Measurements from ENCODE around the gene POLR3G.

Gene POLR3G, protein sequence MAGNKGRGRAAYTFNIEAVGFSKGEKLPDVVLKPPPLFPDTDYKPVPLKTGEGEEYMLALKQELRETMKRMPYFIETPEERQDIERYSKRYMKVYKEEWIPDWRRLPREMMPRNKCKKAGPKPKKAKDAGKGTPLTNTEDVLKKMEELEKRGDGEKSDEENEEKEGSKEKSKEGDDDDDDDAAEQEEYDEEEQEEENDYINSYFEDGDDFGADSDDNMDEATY

DNA sequence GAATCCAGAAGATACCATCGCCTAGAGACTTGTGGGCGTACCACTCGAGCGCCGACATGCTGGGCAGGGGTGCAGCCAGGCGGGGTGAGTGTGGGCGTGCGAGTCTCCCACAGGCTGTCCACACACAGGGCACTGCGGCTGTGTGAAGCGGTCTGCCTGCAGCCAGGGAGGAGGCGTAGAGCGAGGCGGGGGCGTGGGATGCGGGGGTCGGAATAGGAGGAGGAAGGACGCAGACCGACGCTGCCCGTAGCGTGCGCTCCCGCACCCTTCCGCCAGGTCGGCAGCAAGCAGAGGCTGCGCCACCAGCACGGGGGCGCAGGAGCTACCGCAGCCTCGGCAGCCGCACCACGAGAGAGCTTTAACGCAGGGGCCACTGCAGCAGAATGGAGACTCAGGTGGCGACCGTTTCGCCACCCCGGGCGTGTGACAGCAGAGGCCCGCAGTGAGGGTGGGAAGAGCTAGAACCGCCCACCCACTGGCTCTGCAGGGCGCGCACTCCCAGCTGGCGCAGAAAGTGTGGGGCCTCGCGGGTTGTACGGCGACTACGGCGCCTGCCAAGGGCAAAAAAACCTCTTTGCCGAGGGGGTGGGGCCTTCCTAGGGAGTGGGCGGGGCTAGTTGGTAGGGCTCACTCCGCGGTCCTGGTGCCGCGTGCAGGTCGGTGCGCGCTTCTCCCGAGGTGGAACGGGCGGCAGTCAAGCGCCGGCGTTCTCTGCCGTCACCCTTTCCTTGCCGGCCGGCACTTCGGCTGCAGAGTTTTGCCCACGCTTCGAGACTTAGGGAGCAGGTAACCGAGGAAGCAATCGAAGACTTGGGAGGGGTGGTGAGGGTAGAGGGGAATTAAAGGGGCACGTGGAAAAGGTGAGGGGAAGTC, at the start of gene POLR3G, which contains the start of gene MBLAC2:
Gene POLR3G (plus strand): TSS at position 630 of the 873 bp plus-strand sequence. CDS start 10,704 bp downstream, outside the sequence.
Gene MBLAC2 (minus strand): TSS at position 537 of the 873 bp plus-strand sequence. CDS start 479 bp downstream, at position 58.
- DNase-seq, result peak; percentile 96

DNA sequence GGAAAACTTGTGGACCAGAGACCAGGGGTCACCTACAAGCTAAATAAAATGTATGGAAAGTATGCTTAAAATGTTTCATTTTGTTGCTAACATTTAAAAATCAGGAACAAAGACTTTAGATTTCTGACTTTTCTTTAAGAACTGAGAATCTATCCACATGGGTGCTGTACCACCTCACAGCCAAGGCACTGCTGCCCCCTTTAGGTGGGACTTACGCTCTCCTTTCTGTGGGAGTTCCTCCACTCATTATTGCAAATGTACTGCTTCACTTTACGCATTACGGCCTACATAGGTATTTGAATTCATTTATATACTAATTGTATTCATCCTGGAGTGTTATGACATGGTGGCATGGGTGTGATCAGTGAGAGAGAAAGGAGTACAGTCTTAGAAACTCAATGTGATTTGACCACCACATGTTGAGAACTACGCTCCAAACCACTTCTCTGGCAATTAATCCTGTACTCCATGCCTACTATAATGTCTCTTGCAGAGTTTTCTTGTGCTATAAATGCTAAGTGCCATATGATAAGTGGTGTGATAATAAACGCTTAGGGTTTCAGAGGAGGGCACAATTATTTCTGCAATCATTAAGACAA, 40.4 kb upstream of the POLR3G start:
- DNase-seq, result peak; percentile 33

DNA sequence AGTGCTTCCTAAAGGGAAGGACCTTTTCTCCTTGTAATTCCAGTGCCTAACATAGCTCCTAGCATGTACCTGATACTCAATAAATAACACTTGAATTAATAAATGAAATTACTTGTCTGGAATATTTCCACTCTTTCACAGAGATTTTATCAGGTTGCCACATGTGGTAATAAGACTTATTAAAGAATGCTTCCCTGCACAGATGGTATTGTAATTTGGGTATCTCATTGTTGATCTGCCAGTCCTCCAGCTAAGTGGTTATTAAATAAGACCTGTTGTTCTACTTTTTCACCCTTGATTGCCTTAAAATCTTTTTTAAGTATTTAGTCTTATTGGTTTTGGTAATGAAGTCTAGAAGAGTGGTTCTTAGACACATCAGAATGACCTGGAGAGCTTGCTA, 37.0 kb upstream of the POLR3G start:
- DNase-seq, result no peak

DNA sequence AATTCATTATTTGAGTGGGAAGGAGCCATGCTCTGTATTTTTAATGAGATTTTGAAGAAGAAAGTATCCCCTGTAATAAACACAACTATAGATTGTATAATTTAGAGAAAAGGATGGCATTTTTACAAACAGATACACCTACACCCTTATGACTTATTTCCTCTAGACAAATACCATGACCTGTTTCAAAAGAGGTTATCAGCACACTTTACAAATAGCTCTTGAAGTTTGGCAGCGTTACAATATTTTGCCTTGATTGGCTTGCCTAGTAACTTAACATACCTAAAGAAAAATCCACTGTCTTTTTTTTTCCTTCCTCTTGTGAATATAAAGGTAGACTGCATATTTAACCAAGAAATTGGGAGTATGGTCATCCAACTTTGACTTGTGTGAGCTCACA, 36.6 kb upstream of the POLR3G start:
- no peak for DNase-seq

DNA sequence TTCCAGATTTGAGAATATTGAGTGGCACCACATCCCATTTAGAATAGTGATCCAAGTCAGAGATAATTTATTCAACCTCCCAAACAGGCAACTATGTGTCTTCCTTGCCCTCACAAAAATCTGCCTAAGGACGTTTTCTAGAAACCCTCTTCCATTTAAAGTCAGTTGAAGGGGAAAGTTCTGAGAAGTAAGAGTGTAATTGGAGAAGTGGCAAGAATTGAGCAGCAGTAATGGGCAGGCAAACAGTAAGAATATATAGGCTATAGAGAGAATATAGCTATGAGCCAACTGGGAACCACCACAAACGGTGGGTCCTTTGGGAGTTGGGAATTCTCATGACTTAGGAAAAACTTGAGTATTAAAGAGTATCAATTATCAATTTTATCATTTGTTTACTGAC, 34.0 kb upstream of the POLR3G start:
- DNase-seq, result no peak

DNA sequence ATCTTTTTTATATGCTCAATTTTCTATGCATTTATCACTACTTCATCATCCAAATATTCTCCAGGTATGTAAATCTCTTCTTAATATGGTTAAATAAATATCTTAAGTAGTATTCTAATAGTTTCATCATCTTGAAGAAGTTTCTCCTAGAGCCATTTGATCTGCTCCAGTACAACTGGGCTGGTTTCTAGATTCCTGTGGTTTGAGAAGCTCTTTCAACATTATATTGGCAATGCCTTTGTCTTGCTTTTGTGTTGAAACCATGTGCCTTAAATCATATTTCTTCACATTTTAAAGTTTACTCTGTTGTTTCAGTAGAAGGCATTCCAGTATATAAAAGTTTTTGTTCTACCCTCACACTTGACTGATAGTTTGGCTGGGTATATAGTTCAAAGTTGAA, 27.7 kb upstream of the POLR3G start:
- DNase-seq, result no peak

DNA sequence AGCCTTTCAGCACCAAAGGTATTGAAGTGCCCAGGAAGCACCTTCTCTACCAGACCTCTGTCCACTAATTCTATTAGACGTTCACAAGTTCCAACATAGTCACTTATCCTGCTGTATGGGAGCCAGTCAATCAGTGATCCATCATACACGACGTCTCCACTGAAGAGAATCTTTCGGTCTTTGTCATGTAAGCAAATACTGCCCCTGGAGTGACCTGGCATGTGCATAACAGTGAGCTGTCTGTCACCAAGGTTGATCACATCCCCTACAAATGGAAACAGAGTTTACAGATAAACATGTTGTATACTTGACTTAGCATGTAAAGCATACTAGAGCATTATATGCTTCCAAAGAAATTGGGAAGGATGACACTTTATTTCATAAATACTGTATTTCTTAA, 13.4 kb upstream of the POLR3G start:
- no peak for DNase-seq

DNA sequence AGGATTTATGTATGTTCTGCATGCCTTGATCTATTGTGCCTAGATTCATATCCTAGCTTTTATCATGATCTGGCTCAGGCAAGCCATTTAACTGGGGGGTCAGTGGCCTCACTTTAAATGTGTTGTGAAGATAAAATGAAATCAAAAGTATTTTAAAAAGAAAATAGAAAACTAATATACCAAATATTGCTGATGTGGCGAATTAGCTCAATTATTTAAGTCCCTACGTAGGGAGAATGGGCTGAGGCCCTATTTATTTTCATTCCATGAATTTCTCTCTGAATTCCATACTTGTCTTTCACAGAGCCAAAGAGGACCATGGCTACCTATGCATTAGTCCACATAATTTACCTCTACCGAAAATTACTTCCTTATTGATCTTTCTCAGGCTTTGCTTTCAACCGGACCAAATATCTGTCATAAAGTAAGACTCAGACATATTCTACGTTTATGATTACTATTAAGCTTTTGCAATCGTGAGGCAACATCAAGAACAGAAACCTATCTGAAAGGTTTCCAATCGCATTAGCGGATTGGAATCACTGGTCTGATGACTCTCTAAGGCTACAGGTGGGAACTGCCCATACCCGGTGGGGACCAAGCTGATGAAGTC, 1.8 kb upstream of the POLR3G start:
- DNase-seq, result no peak

DNA sequence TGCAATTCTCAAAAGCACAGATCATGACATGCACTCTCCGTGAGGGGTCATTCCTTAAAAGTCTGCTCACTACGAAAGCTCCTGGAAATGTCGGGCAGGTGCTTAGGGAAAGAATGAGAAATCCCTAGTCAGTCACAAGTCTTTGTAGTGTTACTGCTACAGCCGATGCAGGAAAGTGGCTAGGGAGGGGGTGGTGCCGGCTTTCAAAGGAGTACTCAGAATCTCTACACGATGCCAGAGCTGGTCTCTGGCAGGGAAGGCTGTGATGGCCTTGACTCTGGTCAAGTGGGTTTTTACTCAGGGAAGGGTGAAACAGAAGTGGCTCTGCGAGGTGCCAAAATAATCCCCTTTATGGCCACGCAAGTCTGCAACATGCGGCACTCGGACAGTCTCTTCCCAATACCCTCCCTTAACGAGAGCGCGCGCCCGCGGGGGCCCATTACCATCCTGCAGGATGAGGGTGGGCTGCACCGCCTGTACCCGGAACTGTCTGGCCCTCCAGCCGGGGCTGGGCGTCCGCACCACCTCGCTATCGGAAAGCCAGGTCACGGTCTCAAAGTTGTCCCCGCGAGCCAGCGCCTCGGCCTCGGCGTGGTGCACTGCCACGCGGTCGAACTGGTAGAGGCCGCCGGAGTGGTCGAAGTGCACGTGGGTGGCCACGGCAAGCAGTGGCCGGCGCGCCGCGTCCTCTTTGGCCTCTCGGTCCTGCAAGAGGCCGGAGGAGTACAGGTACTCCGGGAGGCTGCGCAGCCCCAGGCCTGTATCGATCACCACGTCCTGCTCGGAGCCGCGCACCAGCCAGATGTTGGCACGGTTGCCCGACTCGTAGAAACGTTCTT, 1.0 kb upstream of the POLR3G start:
- peak; percentile 10 for DNase-seq

DNA sequence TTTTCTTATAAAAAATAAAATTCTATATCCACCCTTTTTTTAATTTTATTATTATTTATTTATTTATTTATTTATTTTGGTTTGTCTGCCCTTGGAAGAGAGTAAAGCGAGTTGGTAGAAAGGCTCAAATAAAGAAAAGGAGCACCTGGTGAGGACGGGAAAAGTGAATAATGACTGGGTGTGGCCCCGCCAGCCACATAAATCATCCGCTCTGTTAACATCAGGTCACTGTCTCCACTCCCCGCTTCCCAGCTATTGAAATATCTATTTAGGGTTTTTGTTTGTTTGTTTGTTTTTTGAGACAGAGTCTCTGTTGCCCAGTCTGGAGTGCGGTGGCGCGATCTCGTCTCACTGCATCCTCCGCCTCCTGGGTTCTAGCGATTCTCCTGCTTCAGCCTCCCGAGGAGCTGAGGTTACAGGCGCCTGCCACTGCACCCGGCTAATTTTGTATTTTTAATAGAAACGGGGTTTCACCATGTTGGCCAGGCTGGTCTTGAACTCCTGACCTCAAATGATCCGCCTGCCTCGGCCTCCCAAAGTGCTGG, 844 bp downstream of the POLR3G start:
- DNase-seq, result no peak

DNA sequence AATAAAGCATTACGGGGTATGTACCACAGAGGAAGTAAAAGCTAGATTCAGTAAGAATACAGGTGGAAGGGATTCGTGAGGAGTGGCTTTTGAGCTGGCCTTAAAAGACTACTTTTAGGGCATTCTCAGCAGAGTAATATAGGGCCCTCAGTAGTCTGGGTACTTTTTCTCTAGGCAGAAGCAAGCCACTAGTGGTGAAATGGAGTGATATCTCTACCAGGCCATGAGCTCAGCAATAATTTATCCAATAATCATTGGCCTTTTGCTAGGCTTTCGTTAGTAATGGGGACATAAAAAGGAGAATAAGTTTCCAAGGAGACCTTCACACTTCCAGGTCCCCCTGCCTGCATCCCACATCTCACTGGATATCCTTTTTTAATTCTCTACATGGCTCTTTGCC, 1.7 kb downstream of the POLR3G start:
- DNase-seq, result no peak

DNA sequence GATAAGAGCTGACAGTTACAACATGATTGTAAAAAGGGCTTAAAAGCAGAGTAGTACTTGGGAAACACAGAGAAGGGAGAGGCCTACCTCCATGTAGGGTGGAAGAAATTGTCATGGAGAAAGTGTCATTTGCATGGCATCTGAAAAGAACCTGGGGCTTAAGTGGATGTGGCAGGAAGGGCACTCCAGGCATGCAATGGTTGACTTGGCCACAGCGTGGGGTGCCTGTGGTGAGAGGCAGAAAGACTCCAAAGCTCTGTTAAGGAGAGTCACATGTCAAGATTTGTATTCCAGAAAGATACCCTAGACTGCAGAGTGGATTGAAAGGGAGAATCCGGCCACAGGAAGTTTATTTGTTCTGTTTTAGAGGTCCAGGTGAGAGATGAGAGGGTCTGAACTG, 2.4 kb downstream of the POLR3G start:
- DNase-seq, result no peak

DNA sequence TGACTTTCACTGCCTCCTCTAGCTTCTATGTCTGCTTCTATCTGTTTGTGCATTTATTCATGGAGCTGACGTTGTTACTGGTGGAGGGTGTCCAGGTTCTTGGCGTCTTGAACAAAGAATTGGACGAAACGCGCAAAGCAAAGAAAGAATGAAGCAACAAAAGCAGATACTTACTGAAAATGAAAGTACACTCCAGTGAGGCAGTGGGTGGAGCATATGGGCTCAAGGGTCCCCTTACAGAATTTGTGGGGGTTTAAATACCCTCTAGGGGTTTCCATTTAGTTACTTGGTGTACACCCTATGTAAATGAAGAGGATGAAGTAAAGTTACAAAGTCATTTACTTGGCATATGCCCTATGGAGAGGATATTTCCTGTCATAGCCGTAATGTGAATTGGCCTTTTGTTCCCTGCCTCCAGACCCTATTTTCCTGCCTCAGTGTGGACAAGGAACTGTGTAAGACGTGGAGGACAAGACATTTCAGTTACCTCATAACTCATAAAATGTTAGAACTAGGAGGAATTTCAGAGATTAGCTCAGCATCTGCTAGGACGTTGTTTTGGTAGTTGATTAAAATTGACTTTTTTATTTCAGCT, 3.1 kb downstream of the POLR3G start:
- DNase-seq, result no peak

DNA sequence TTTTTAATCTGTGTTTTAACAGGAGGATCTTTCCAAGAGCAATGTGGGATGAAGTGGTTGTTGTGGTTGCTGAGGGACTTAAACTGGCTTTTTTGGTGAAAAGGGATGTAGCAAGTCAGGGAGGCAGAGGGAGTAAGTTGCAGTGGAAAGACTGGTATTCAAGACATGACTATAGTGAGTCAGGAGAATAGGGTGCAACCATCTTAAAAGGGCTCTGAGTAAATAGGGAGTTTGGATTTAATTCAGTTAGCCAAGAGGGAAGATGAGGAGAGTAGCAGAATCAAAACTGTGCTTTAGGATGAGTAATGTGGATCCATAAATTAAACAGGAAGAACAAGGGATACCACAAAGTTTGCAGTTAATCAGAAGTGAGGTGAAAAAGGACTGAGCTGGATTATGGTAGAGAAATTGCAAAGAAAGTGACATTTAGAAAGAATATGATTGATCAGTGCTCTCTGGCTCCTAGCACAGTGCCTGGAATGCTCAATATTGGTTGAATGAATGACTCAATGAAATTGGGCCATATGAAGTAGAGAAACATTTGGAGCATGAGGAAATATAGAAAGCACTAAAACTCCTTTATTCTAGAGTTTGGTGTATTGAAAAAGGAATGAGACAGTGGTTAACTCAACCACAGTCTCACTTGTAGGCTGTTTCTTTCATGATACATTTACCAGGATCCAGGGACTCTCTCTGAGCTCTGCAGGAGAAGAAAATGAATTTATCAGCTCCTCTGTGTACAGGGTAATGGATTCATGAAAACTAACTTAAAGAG, 5.1 kb downstream of the POLR3G start:
- DNase-seq, result no peak

DNA sequence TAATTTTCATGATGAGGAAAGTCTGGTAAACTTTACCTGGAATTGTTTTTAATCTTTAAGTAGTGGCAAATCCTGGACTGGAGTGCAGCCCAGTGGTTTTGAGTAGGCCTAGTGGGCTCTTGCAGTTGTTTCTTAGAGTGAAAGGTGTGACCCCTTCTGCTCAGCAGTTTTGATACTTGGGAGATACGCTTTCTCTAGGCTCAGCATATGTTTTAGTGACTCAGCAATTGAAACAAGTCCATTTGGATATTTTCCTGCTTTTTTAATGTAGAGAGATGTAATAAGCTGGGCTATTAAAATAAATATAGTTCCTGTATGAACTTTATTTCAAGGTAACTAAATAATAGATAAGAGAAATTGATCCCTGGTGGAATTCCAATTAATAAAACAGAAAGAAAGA, 6.0 kb downstream of the POLR3G start:
- DNase-seq, result no peak

DNA sequence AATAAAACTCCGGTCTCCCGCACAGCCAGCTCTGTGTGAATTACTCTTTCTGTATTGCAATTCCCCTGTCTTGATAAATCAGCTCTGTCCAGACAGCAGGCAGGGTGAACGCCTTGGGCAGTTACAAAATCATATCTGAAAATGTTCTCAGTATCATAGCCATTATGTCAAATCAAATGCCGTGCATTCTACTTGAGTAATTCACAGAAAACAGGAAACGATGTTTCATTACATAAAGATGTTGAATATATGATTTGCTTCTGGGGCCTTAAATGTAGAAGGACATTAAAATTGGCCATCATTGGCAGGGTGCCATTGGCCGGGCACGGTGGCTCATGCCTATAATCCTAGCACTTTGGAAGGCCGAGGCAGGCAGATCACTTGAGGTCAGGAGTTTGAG, 8.5 kb downstream of the POLR3G start:
- DNase-seq, result no peak

DNA sequence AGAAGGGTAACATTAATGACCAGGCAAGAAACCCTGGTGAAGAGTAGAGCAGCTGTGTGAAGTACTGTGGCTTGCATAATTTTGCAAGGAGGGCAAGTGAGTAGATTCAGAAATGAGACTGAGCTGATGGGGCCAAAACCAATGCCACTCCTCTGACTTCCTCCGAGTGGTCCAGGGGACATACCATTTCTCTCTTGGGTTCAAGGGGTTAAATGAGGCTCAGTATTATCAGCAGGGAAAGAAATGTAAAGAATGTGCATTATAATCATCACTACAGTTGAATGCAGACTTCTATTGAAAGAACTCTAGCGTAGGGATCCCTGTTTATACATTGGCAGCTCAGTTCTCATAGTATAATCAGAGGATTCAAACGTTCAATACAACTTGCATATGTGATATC, 9.9 kb downstream of the POLR3G start:
- no peak for DNase-seq

DNA sequence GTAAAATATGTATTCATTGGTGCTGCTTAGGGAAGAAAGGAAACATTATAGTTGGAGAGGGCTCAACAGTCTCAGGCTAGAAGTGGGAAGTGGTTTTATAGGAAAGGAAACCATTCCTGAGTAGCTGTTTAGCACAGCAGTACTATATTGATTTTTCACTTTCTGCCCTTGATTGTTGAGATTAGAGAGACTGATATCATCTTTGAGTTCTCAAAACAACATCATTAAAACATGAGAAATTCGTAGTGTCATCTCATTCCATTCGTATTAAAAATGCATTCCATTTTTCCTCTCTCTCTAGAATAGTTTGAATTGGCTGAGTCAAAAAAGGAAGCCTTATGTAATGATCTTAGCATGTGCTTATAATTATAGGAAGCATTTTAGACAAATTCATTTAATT, 14.1 kb downstream of the POLR3G start:
- no peak for DNase-seq

DNA sequence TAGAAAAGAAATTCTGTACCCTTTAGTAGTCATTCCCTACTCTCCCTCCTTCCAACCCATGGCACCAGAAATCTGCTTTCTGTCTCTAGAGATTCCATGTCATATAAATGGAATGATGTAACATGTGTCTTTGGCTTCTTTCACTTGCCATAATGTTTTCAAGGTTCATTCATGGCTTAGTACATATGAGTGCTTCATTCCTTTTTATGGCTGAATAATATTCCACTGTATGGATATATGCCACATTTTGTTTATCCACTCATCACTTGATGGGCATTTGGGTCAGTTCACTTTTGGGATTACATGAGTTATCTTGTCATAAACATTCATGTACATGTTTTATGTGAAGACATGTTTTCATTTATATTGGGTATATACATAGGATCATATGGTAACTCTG, 19.4 kb downstream of the POLR3G start:
- DNase-seq, result no peak

DNA sequence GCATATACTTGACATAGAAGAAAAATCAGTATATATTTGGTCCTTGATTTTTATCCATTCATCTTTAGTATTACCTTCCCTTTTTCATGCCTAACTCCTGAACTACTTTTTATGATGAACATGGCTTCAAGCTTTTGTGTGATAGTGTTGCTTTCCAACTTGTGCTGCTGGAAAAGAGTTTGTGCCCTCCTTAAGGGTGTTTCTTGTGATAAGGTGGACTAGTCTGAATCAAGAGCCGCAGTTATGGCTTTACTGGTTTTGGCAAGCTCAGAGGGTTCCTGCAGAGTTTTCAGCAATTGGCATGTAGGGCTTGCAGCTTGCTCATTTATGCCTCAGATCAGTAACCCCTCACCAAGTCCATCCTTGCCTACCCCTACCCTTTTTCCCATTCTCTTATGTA, 20.5 kb downstream of the POLR3G start:
- no peak for DNase-seq

DNA sequence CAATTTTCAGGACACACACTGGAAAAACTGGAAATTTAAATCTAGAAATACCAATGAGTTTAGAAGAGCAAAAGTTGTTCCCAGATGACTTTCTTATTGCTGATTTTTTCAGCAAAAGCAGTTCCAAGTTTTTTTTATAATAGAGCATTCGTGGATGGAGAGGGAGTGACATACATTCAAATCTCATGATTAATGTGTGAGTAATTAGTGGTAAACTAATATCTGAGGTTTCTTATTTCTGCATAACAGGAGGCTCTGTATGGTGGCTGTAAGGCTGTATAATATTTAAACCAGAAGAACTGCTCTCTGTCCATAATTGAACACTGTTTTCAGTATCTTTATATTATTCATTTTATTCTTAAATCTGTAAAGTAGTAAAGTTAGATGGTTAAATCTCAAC, 28.9 kb downstream of the POLR3G start:
- no peak for DNase-seq
